Measurements from ENCODE around the gene ATP11B.
A peak's percentile ranks its signal among the peaks of the same experiment; 100 is the strongest.

Gene ATP11B

GRCh38 chr3:182800508-182800907 is 7.2 kb downstream of the ATP11B start:
- peaks cover 13% of the 10 kb centered on the region for H3K36me3 Mint-ChIP-seq (ENCODE audit: insufficient read depth)
- no peak overlapping the region for H3K4me3 Mint-ChIP-seq
- H3K9me3 Mint-ChIP-seq = no peaks in the 10 kb centered on the region
- H3K27me3 Mint-ChIP-seq = no peaks in the 10 kb centered on the region
- H3K4me1 Mint-ChIP-seq = peaks cover 61% of the 10 kb centered on the region
- H3K27ac Mint-ChIP-seq (ENCODE audit: low read depth) = no peak overlapping the region
- no peak for ATAC-seq (replicated peaks; ENCODE audit: extremely low read depth, poor library complexity, severe bottlenecking)
- DNase-seq (ENCODE audit: low spot score in 2 of 2) = no peak

GRCh38 chr3:182802413-182803390 is 9.4 kb downstream of the ATP11B start:
- peaks cover 15% of the 10 kb centered on the region for H3K36me3 Mint-ChIP-seq (ENCODE audit: insufficient read depth)
- H3K9me3 Mint-ChIP-seq = no peaks in the 10 kb centered on the region
- H3K4me3 Mint-ChIP-seq = no peak overlapping the region
- H3K27ac Mint-ChIP-seq (ENCODE audit: low read depth) = peak overlapping the region; percentile 4
- H3K4me1 Mint-ChIP-seq = peaks cover 62% of the 10 kb centered on the region
- no peak for ATAC-seq (replicated peaks; ENCODE audit: extremely low read depth, poor library complexity, severe bottlenecking)
- H3K27me3 Mint-ChIP-seq = no peaks in the 10 kb centered on the region
- no peak for DNase-seq (ENCODE audit: low spot score in 2 of 2)

- Mint-ChIP-seq H3K27me3 (no peaks in the 10 kb centered on the region), H3K4me1 (peaks cover 62% of the 10 kb centered on the region)
- ATAC-seq (replicated peaks; ENCODE audit: extremely low read depth, poor library complexity, severe bottlenecking) = no peak
These were observed 10.3 kb downstream of the ATP11B start for GRCh38 chr3:182803596-182803995.

GRCh38 chr3:182807061-182807460 is 13.8 kb downstream of the ATP11B start:
- Mint-ChIP-seq H3K4me1 (peaks cover 81% of the 10 kb centered on the region), H3K27me3 (no peaks in the 10 kb centered on the region), H3K9me3 (no peaks in the 10 kb centered on the region), H3K36me3 (ENCODE audit: insufficient read depth) (peaks cover 4% of the 10 kb centered on the region), H3K4me3 (no peak overlapping the region), H3K27ac (ENCODE audit: low read depth) (peak overlapping the region; percentile 56)
- ATAC-seq (replicated peaks; ENCODE audit: extremely low read depth, poor library complexity, severe bottlenecking) (no peak), DNase-seq (ENCODE audit: low spot score in 2 of 2) (no peak)

More at GRCh38 chr3:182803596-182803995, 10.3 kb downstream of the ATP11B start:
- peaks cover 13% of the 10 kb centered on the region for H3K36me3 Mint-ChIP-seq (ENCODE audit: insufficient read depth)
- H3K27ac Mint-ChIP-seq (ENCODE audit: low read depth) = no peak overlapping the region
- no peak for DNase-seq (ENCODE audit: low spot score in 2 of 2)
- H3K9me3 Mint-ChIP-seq = no peaks in the 10 kb centered on the region
- H3K4me3 Mint-ChIP-seq = no peak overlapping the region

GRCh38 chr3:182808041-182808770 is 14.9 kb downstream of the ATP11B start:
- DNase-seq (ENCODE audit: low spot score in 2 of 2) = no peak
- H3K4me3 Mint-ChIP-seq = no peak overlapping the region
- no peaks in the 10 kb centered on the region for H3K27me3 Mint-ChIP-seq
- no peaks in the 10 kb centered on the region for H3K9me3 Mint-ChIP-seq
- no peak overlapping the region for H3K27ac Mint-ChIP-seq (ENCODE audit: low read depth)
- peaks cover 4% of the 10 kb centered on the region for H3K36me3 Mint-ChIP-seq (ENCODE audit: insufficient read depth)
- no peak for ATAC-seq (replicated peaks; ENCODE audit: extremely low read depth, poor library complexity, severe bottlenecking)
- H3K4me1 Mint-ChIP-seq = peaks cover 81% of the 10 kb centered on the region

GRCh38 chr3:182809531-182809930 is 16.2 kb downstream of the ATP11B start:
- DNase-seq (ENCODE audit: low spot score in 2 of 2) (no peak), ATAC-seq (replicated peaks; ENCODE audit: extremely low read depth, poor library complexity, severe bottlenecking) (no peak)
- H3K4me1 Mint-ChIP-seq = peaks cover 77% of the 10 kb centered on the region
- peaks cover 4% of the 10 kb centered on the region for H3K36me3 Mint-ChIP-seq (ENCODE audit: insufficient read depth)
- no peaks in the 10 kb centered on the region for H3K27me3 Mint-ChIP-seq
- H3K4me3 Mint-ChIP-seq = no peak overlapping the region
- no peaks in the 10 kb centered on the region for H3K9me3 Mint-ChIP-seq
- H3K27ac Mint-ChIP-seq (ENCODE audit: low read depth) = no peak overlapping the region

GRCh38 chr3:182810574-182811268 is 17.4 kb downstream of the ATP11B start:
- Mint-ChIP-seq H3K4me1 (peaks cover 75% of the 10 kb centered on the region), H3K27me3 (no peaks in the 10 kb centered on the region), H3K4me3 (no peak overlapping the region), H3K27ac (ENCODE audit: low read depth) (no peak overlapping the region), H3K9me3 (no peaks in the 10 kb centered on the region), H3K36me3 (ENCODE audit: insufficient read depth) (peaks cover 4% of the 10 kb centered on the region)
- ATAC-seq (replicated peaks; ENCODE audit: extremely low read depth, poor library complexity, severe bottlenecking) (no peak), DNase-seq (ENCODE audit: low spot score in 2 of 2) (no peak)

- Mint-ChIP-seq H3K27ac (ENCODE audit: low read depth) (no peak overlapping the region), H3K27me3 (no peaks in the 10 kb centered on the region), H3K4me3 (no peak overlapping the region), H3K4me1 (peaks cover 75% of the 10 kb centered on the region), H3K9me3 (no peaks in the 10 kb centered on the region), H3K36me3 (ENCODE audit: insufficient read depth) (peaks cover 4% of the 10 kb centered on the region)
- ATAC-seq (replicated peaks; ENCODE audit: extremely low read depth, poor library complexity, severe bottlenecking) (no peak), DNase-seq (ENCODE audit: low spot score in 2 of 2) (no peak)
These were observed 17.9 kb downstream of the ATP11B start for GRCh38 chr3:182811269-182811596.

GRCh38 chr3:182812123-182812522 is 18.8 kb downstream of the ATP11B start:
- Mint-ChIP-seq H3K4me3 (no peak overlapping the region), H3K9me3 (no peaks in the 10 kb centered on the region), H3K4me1 (peaks cover 70% of the 10 kb centered on the region), H3K27ac (ENCODE audit: low read depth) (no peak overlapping the region), H3K27me3 (no peaks in the 10 kb centered on the region), H3K36me3 (ENCODE audit: insufficient read depth) (peaks cover 3% of the 10 kb centered on the region)
- DNase-seq (ENCODE audit: low spot score in 2 of 2) (no peak), ATAC-seq (replicated peaks; ENCODE audit: extremely low read depth, poor library complexity, severe bottlenecking) (no peak)

GRCh38 chr3:182814419-182815062 is 21.2 kb downstream of the ATP11B start:
- Mint-ChIP-seq H3K4me1 (peaks cover 61% of the 10 kb centered on the region), H3K27ac (ENCODE audit: low read depth) (no peak overlapping the region), H3K36me3 (ENCODE audit: insufficient read depth) (peaks cover 2% of the 10 kb centered on the region), H3K4me3 (no peak overlapping the region), H3K27me3 (no peaks in the 10 kb centered on the region), H3K9me3 (no peaks in the 10 kb centered on the region)
- no peak for DNase-seq (ENCODE audit: low spot score in 2 of 2)
- no peak for ATAC-seq (replicated peaks; ENCODE audit: extremely low read depth, poor library complexity, severe bottlenecking)

- DNase-seq (ENCODE audit: low spot score in 2 of 2) (no peak), ATAC-seq (replicated peaks; ENCODE audit: extremely low read depth, poor library complexity, severe bottlenecking) (no peak)
- Mint-ChIP-seq H3K36me3 (ENCODE audit: insufficient read depth) (peaks cover 7% of the 10 kb centered on the region), H3K27me3 (no peaks in the 10 kb centered on the region), H3K9me3 (no peaks in the 10 kb centered on the region), H3K4me1 (peaks cover 56% of the 10 kb centered on the region), H3K4me3 (no peak overlapping the region), H3K27ac (ENCODE audit: low read depth) (no peak overlapping the region)
These were observed 22.9 kb downstream of the ATP11B start for GRCh38 chr3:182816181-182816580.

- peak overlapping the region; percentile 52 for H3K27ac Mint-ChIP-seq (ENCODE audit: low read depth)
- ATAC-seq (replicated peaks; ENCODE audit: extremely low read depth, poor library complexity, severe bottlenecking) (no peak), DNase-seq (ENCODE audit: low spot score in 2 of 2) (no peak)
- peaks cover 33% of the 10 kb centered on the region for H3K4me1 Mint-ChIP-seq
- peaks cover 18% of the 10 kb centered on the region for H3K36me3 Mint-ChIP-seq (ENCODE audit: insufficient read depth)
- no peaks in the 10 kb centered on the region for H3K9me3 Mint-ChIP-seq
- no peaks in the 10 kb centered on the region for H3K27me3 Mint-ChIP-seq
- H3K4me3 Mint-ChIP-seq = no peak overlapping the region
These were observed 25.1 kb downstream of the ATP11B start for GRCh38 chr3:182818296-182818978.
